GM12892 (cell line): Measurements from ENCODE around the gene DDA1.

ENCODE experiments used
- POLR2A ChIP-seq: IDR thresholded peaks from 2 replicates; pipeline ENCODE4 v1.6.1; 2011; ENCODE audit warnings: low read depth, low read length, control low read depth
- TAF1 ChIP-seq: IDR thresholded peaks from 2 replicates; pipeline ENCODE4 v1.6.1; 2011; ENCODE audit warnings: low read depth, mild to moderate bottlenecking, control low read depth, low read length, borderline replicate concordance

DNA sequence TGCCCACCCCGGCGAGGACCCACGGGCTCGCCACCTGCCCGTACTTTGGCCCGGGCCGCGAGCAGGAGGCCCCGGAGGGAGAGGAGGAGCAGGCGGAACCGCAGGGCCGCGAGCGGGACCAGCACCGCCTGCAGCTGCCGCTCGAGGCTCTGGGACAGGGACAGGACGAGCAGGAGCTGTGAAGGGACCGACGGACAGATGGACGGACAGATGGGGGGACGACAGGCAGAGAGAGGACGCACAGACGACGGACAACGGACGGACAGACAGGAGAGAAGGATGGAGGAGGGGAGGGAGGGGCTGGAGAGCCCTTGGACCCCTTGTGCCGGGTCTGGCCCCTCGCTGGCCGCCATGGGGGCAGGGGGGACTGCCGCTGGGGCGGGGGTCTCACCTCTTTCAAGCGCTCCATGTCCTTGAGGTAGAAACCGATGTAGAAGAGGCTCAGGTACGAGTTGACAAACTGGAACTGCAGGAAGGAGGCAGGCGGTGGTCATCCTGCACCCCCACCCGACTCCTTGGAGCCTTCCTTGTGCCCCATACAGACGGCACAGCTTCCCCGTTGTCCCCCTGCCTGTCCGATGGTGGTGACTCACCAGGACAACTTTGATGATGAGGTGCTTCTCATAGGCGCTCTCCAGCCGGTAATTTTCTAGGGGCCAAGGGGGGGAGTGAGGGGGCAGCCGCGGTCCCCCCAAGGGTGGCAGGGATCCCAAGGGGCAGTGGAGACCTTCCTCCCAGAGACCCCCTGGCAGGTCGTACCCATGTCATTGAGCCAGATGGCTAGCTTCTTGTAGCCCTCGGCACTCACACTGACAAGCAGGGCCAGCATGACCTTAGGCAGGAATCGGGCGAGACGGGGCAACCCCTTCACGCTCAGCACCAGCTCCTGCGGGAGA, 20.3 kb downstream of the DDA1 start:
- TF ChIP-seq TAF1 = no peak
- TF ChIP-seq POLR2A = no peak
